SH-SY5Y (cell line): ENCODE measurements around the gene IRAK3.

Source experiments
- GATA2 ChIP-seq: IDR thresholded peaks from 2 replicates; pipeline ENCODE4 v1.6.1; 2011; ENCODE audit warnings: mild to moderate bottlenecking, low read depth, low read length
- GATA3 ChIP-seq: IDR thresholded peaks from 2 replicates; pipeline ENCODE4 v1.6.1; 2011; ENCODE audit warnings: low read depth, mild to moderate bottlenecking, low read length, moderate library complexity

DNA sequence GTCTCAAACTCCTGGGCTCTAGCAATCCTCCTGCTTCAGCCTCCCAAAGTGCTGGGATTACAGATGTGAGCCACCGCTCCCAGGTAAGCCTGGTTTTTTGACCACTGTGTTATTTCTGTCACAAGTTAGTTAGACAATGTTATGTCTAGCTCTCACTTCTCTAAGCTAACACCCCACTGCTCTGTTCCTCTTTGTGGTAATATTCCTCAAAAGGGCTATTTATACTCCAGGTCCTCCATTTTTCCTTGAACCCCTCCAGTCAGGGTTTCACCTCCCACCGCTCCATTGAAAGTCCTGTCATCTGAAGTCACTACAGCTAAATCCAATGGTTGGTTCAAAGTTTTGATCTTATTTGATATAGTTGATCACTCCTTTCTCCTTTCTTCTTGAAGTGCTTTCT is 5.1 kb downstream of the IRAK3 start:
- TF ChIP-seq GATA3 (no peak), GATA2 (no peak)
